ENCODE measurements around the gene ZBP1.
A peak's percentile ranks its signal among the peaks of the same experiment; 100 is the strongest.

The ZBP1 gene

DNA sequence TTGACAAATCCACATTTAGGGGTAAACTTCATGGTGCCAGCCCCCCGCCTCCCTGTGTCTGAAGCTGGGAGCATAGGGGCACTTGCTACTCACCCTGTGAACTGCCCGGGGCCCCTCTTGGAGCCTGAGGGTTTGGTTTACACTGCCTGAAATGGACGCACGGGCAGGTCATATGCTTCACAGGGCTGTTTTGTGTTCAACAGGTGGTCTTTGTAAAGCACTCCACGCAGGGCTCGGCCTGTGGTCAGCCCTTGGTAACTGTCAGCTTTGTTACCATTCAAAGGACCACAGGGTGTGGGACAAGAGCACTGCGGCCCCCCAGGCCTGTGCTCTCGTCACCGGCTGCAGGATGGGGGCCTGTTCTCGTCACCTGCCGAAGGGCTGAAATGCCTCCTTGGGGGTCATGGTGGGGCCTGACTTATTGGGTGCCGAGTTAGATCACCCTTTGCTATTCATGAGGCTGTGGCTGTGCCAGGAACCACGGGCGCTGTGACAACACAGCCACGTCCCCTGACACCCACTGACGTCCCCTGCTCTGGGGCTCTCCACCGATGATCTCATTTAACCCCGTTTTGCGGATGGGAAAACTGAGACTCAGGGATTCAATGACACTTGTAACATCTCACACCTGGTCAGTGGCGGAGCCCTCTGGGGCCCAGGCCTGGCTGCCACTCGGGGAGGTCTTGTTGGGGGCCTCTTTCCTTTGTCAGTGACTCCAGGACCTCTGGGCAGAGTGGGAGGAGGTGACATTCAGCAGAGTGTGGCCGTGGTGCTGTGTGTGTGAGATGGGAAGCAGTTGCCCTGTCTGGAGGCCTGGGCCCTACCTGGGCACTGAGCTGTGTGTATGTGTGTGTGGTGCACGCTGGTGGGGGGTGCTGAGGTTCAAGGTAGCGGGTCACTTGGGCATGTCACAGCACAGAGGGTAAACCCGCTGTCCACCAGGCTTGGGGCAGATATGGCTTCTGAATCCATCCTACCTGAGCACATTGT is 24.9 kb downstream of the ZBP1 start:
- TF ChIP-seq, protein P1, sequence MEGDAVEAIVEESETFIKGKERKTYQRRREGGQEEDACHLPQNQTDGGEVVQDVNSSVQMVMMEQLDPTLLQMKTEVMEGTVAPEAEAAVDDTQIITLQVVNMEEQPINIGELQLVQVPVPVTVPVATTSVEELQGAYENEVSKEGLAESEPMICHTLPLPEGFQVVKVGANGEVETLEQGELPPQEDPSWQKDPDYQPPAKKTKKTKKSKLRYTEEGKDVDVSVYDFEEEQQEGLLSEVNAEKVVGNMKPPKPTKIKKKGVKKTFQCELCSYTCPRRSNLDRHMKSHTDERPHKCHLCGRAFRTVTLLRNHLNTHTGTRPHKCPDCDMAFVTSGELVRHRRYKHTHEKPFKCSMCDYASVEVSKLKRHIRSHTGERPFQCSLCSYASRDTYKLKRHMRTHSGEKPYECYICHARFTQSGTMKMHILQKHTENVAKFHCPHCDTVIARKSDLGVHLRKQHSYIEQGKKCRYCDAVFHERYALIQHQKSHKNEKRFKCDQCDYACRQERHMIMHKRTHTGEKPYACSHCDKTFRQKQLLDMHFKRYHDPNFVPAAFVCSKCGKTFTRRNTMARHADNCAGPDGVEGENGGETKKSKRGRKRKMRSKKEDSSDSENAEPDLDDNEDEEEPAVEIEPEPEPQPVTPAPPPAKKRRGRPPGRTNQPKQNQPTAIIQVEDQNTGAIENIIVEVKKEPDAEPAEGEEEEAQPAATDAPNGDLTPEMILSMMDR (IDR thresholded peaks at IDR 0.05; ENCODE audit: low read depth, low read length): no peak
- no peak for DNase-seq (ENCODE audit: extremely low read depth, low read depth)

- DNase-seq (ENCODE audit: extremely low read depth, low read depth): no peak
- TF ChIP-seq, protein P1 (IDR thresholded peaks at IDR 0.05; ENCODE audit: low read depth, low read length): peak; percentile 81
These were observed 25.9 kb downstream of the ZBP1 start for GRCh38 chr20:57594092-57594951.

GRCh38 chr20:57593134-57593886 is 26.9 kb downstream of the ZBP1 start:
- TF ChIP-seq, protein P1 (IDR thresholded peaks at IDR 0.05; ENCODE audit: low read depth, low read length): no peak
- no peak for DNase-seq (ENCODE audit: extremely low read depth, low read depth)

- no peak for DNase-seq (ENCODE audit: extremely low read depth, low read depth)
- TF ChIP-seq, protein P1 (IDR thresholded peaks at IDR 0.05; ENCODE audit: low read depth, low read length): no peak
These were observed 27.7 kb downstream of the ZBP1 start for GRCh38 chr20:57592263-57593092.

DNA sequence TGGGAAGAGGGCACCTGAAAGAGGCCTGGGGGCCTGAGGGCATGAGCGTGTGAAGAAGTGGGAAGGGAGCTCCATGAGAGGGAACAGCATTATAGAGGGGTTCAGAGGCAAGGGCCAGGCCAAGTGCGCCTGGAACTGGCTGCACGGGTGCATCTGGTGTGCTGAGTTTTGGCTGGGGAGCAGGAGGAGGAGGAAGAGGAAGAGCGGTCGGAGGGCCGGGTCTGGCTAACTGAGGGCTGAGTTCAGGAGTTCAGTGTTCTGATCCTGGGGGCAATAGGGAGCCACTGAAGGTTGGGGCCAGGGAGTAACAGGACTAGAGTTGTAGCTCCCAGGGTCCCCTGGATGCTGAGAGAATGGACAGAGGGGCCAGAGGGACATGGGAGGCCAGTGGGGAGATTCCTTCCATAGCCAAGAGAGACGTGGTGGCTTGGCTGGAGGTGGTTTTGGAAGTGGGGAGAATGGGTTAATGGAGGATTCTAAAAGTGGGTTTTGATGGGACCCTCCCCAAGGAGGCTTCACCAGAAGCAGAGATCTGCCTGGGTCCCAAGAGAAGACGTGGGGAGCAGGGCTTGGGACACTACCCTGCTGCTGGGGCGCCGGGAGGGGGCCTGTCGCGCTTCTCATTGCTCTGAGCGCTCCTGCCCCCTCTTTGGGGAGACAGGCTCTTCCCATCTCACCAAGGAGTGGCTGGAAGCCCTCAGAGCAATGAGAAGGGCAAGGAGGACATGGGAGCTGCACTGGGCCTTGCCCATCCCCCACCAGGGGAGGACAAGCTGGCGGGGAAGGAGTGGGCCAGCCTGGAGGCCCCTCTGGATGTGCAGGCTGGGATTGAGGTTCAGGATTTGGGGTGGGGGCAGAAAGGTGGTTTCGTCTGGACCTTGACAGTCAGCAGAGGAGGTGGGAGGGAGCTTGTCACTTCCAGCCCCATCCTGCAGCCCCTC is 28.7 kb downstream of the ZBP1 start:
- TF ChIP-seq, protein P1 (IDR thresholded peaks at IDR 0.05; ENCODE audit: low read depth, low read length): no peak
- no peak for DNase-seq (ENCODE audit: extremely low read depth, low read depth)
